SJSA1 (cell line): ENCODE data around the gene STEAP3. TPM values are rescaled to one million over a fixed set of nuclear protein-coding genes. Genes with fewer than 3 reads are reported as not detected.

Experiments
- DNase-seq, 2 experiments: peaks; one replicate each; pipeline ENCODE4 v3.0.0-alpha.2; 2015 to 2020; ENCODE audit warnings: low spot score in 2 of 2, low read depth in 1 of 2
- H3K27ac ChIP-seq: fragments of 250-450 bp; sonication (Bioruptor Pico); 2 replicates; pipeline ENCODE4 v1.5.1; 2020; ENCODE audit warnings: mild to moderate bottlenecking, moderate library complexity
- H3K27me3 ChIP-seq: fragments of 250-450 bp; sonication (Bioruptor Pico); replicated peaks from 2 replicates; pipeline ENCODE4 v1.5.1; 2020; ENCODE audit warnings: mild to moderate bottlenecking, moderate library complexity
- H3K36me3 ChIP-seq: fragments of 250-450 bp; sonication (Bioruptor Pico); 2 replicates; pipeline ENCODE4 v1.5.1; 2020; ENCODE audit warnings: mild to moderate bottlenecking
- H3K4me1 ChIP-seq: fragments of 250-450 bp; sonication (Bioruptor Pico); replicated peaks from 2 replicates; pipeline ENCODE4 v1.6.1; 2021; ENCODE audit warnings: mild to moderate bottlenecking
- H3K4me3 ChIP-seq: fragments of 250-450 bp; sonication (Bioruptor Pico); 2 replicates; pipeline ENCODE4 v1.5.1; 2020; ENCODE audit warnings: mild to moderate bottlenecking
- H3K9me3 ChIP-seq: fragments of 250-450 bp; sonication (Bioruptor Pico); replicated peaks from 2 replicates; pipeline ENCODE4 v1.5.1; 2020; ENCODE audit warnings: mild to moderate bottlenecking
- total RNA-seq: library from RNA; depleted of rRNA; stranded (reverse); fragments of >200 nt; shearing (Covaris generic); gene quantifications from 2 replicates; pipeline ENCODE4 v1.2.3, GENCODE V29; 2014; rRNA removed

STEAP3 gene
- total RNA-seq, 1 experiment from 2014 or later: 33.2 TPM

DNA sequence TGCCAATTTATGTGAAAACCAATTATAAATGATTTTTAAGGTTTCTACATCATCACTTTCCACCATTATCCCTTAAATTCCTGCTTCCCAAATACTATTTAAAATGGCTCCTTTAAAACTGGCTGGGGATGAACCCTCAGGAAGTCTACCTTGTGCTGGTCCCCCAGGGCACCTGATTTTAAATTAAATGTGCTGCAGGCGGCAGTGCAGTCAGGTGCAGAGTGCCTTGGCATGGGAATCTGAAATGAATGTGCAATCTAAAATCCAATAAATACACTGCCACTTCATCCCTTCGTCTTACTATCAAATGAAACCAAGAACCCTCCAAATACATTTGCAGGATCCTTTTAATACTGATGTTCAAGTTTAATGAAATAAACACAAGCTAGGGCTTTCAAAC lies 81.2 kb downstream of the STEAP3 start:
- no peak for DNase-seq
- H3K36me3 ChIP-seq: no peaks in the 10 kb centered on the region
- no peaks in the 10 kb centered on the region for H3K9me3 ChIP-seq
- H3K27ac ChIP-seq: no peak overlapping the region
- H3K27me3 ChIP-seq: no peaks in the 10 kb centered on the region
- H3K4me1 ChIP-seq: no peaks in the 10 kb centered on the region
- H3K4me3 ChIP-seq: no peak overlapping the region

DNA sequence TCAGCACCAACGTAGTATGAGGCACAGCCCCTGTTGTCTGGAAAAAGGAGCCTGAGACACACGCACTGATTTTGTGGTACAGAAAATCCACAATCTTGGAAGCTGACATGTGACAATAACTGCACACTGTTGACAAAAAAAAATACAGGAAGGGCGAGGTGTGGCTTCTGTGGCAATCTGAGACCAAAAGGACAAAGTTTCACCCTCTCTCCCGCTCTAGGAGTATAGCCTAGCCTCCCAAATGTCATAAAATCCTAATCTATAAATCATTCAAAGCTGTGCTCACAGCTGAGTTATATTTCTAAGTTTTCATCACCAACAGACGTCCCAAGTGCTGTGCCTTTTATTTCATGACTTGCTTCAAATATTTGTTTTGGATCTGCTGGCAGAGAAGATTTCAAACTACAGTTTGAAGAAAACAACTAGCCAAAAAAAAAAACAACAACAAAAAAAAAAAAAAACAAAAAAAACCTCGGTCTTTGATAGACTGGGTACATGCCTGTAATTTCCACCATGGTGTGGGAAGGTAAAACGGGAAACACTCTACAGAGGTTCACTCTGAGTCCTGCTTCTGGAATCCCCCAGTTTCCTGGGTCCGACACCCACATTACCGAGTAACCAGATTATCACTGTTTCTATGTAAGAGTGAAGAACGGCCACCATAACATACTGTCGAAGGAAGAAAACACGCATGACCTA lies 82.0 kb downstream of the STEAP3 start:
- Histone ChIP-seq H3K4me3 (no peak overlapping the region), H3K27me3 (no peaks in the 10 kb centered on the region), H3K27ac (no peak overlapping the region), H3K4me1 (no peaks in the 10 kb centered on the region), H3K36me3 (no peaks in the 10 kb centered on the region), H3K9me3 (no peaks in the 10 kb centered on the region)
- no peak for DNase-seq

DNA sequence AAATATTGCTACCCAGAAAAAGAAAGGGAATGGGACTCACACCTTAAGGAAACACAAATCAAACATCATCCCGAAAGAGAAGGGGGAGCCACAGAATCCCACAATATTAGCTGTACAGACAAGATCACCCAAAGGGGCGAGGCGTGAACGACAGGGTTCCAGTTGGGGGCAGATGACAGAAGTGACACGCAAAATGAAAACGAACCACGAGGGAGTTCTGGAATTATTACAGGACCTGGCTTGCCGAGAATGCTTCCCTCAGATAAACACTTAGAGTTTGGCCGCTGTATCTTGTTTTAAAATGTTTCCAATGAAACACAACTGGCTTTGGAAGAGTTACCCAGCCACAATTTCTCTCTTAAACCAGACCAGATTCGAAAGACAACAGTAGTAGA lies 82.6 kb downstream of the STEAP3 start:
- H3K9me3 ChIP-seq: no peaks in the 10 kb centered on the region
- no peaks in the 10 kb centered on the region for H3K27me3 ChIP-seq
- no peak for DNase-seq
- H3K27ac ChIP-seq: no peak overlapping the region
- no peak overlapping the region for H3K4me3 ChIP-seq
- H3K4me1 ChIP-seq: no peaks in the 10 kb centered on the region
- no peaks in the 10 kb centered on the region for H3K36me3 ChIP-seq

DNA sequence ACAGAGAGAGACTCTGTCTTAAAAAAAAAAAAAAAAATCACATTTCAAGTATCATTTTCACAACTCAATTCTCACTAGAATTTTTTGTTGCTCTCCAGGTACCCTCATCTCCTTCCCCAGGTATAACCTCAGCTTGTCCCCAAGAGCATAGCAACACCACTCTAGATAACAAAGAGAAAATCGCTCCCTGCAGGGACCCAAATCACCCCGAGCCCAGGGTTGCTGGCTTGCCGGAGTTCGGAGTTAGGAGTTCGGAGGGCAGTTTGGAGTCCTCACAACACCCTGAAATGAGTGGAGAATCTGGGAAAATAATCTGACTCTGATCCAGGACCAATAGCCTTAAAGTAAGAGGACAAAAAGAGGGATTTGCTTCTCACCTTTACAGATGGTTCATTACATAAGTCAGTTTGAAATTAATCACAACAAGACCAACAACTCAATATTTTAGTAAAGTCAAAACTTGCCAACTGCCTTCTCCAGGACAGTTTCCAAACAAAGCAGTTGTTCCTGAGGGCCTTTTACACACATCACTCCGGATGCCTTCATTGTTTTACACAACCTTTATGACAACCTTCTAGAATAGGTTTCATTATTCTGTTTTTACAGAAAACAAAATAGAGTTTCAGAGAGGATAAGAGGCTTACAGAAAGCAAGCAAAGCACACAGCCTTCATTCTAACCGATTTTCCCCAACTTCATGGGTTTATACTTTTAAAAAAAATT lies 83.9 kb downstream of the STEAP3 start:
- no peak for DNase-seq

DNA sequence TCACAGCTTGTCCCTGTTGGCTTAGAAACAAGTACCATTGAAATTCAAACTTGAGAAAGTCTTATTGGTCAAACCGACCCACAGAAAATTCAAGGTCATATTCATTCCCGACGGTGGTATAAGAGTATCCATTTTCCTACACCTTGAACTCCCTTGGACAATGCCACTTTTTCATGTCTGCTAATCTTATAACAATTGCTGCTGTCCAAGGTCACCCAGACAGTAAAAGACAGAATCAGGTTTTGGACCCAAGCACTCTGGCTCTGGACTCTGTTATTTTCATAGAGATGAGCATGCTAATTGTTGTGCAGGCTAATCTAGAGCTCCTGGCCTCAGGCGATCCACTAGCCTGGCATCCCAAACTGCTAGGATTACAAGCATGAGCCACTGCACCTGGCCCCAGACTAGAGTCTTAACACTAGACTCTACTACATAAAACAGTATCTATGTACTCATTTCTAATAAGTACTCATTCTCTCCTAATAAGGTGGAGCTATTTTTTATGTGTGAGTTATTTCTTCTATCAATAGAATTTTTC lies 85.2 kb downstream of the STEAP3 start:
- H3K4me3 ChIP-seq: no peak overlapping the region
- no peaks in the 10 kb centered on the region for H3K4me1 ChIP-seq
- no peaks in the 10 kb centered on the region for H3K9me3 ChIP-seq
- DNase-seq: no peak
- no peaks in the 10 kb centered on the region for H3K36me3 ChIP-seq
- H3K27me3 ChIP-seq: no peaks in the 10 kb centered on the region
- H3K27ac ChIP-seq: no peak overlapping the region

More for the DNA sequence above, 83.9 kb downstream of the STEAP3 start:
- H3K27ac ChIP-seq: no peak overlapping the region
- no peak overlapping the region for H3K4me3 ChIP-seq
- H3K27me3 ChIP-seq: no peaks in the 10 kb centered on the region
- no peaks in the 10 kb centered on the region for H3K4me1 ChIP-seq
- H3K36me3 ChIP-seq: no peaks in the 10 kb centered on the region
- no peaks in the 10 kb centered on the region for H3K9me3 ChIP-seq

DNA sequence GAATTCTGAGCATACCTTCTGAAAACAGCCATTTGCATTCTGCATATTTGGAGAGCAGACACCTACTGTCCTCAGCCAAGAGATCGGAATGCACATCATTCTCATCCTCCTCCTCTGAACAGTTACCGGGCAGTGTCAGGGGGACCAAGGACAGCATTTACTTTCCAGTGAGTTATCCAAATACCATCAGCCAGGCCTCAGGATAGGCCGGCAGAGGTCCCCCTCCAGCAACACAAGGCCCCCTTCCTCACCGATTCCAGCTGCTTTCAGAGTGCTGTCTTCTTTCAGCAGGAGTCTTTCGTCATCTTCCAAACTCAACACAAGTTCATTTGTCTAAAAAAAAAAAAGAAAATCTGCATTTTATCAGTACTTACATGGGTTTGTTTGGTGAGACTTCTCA lies 87.7 kb downstream of the STEAP3 start:
- Histone ChIP-seq H3K4me3 (no peak overlapping the region), H3K36me3 (no peaks in the 10 kb centered on the region), H3K4me1 (no peaks in the 10 kb centered on the region), H3K27ac (no peak overlapping the region), H3K27me3 (no peaks in the 10 kb centered on the region), H3K9me3 (no peaks in the 10 kb centered on the region)
- DNase-seq: no peak

DNA sequence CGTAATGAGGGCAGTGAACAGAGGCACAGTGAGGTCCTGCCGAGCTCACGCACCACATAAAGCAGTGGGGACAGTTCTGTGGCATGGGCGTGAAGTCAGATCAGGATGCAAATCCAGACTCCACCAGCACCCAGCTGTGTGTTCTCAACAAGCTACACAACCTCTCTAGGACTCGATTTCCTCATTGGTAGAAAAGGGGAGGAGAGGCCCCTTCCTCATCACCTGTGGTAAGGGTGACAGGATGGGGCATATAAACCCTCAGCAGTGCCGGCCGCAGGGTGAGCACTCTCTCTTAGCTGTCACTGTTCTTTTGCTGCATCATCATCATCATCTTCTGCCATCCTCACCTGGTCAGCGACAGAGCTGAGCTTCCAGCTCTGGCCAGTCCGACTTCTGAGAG lies 88.2 kb downstream of the STEAP3 start:
- H3K27me3 ChIP-seq: no peaks in the 10 kb centered on the region
- H3K4me3 ChIP-seq: no peak overlapping the region
- no peaks in the 10 kb centered on the region for H3K9me3 ChIP-seq
- H3K27ac ChIP-seq: no peak overlapping the region
- H3K36me3 ChIP-seq: no peaks in the 10 kb centered on the region
- DNase-seq: no peak
- no peaks in the 10 kb centered on the region for H3K4me1 ChIP-seq

Other genes starting within 250 kb of the STEAP3 start
- not detected in 2 replicates for gene C1QL2, start 65.1 kb upstream of the STEAP3 start, total RNA-seq
- 15.8 and 18.3 TPM in 2 replicates for gene C2orf76, start 143.0 kb downstream of the STEAP3 start, total RNA-seq
- 98.6 and 173 TPM in 2 replicates for gene DBI, start 143.1 kb downstream of the STEAP3 start, total RNA-seq
- not detected in 2 replicates for gene TMEM37, start 208.0 kb downstream of the STEAP3 start, total RNA-seq